Activated CD4-positive, alpha-beta memory T cell treated with anti-CD3 and anti-CD28 coated beads, Interleukin-2, amount 10 ng/mL, durations not matched to agents 7 days and 5 days (primary cell): ENCODE data around the gene AKAP17A. TPM values are rescaled to one million over a fixed set of nuclear protein-coding genes. Genes with fewer than 3 reads are reported as not detected.
"Not testable (repeated sequence)": the region's sequence is repeated elsewhere in the genome, so short reads cannot be mapped to it uniquely, and the experiment has no call there.

ENCODE experiments used
- CTCF ChIA-PET: fragments of 350-600 bp; sonication (Branson Sonifier 250); formaldehyde crosslinking; loops from one replicate; lab custom pipeline; 2021; ENCODE audit warnings: antibody characterized with exemption, inconsistent platforms; lab: Charles Lee
- POLR2A ChIA-PET: fragments of 350-600 bp; sonication (Branson Sonifier 250); formaldehyde crosslinking; loops from one replicate; lab custom pipeline; 2021; ENCODE audit warnings: antibody characterized with exemption; lab: Charles Lee
- DNase-seq: peaks from one replicate; pipeline ENCODE4 v3.0.0-alpha.2; 2020
- H3K27ac Mint-ChIP-seq: one replicate; pipeline ENCODE4 v1.8.0; 2021; ENCODE audit warnings: mild to moderate bottlenecking, mixed read lengths
- H3K27me3 Mint-ChIP-seq: one replicate; pipeline ENCODE4 v1.8.0; 2021; ENCODE audit warnings: mixed read lengths
- H3K36me3 Mint-ChIP-seq: one replicate; pipeline ENCODE4 v1.8.0; 2021; ENCODE audit warnings: low read depth, mixed read lengths
- H3K4me1 Mint-ChIP-seq: one replicate; pipeline ENCODE4 v1.8.0; 2021; ENCODE audit warnings: mixed read lengths
- H3K4me3 Mint-ChIP-seq: one replicate; pipeline ENCODE4 v1.8.0; 2021; ENCODE audit warnings: mild to moderate bottlenecking, mixed read lengths
- H3K9me3 Mint-ChIP-seq: one replicate; pipeline ENCODE4 v1.8.0; 2021; ENCODE audit warnings: mixed read lengths
- total RNA-seq, 2 experiments: library from RNA; stranded (reverse); gene quantifications; one replicate each; pipeline ENCODE4 v1.2.3, GENCODE V29; 2021

Gene AKAP17A
- total RNA-seq, 2 experiments from 2014 or later = 88.5 to 89.5 TPM

- ChIA-PET CTCF (no interaction called here), POLR2A (no interaction called here)
- H3K9me3 Mint-ChIP-seq = peaks cover 4% of the 10 kb centered on the region
- no peaks in the 10 kb centered on the region for H3K27me3 Mint-ChIP-seq
- no peak for DNase-seq
- H3K36me3 Mint-ChIP-seq = peaks cover 11% of the 10 kb centered on the region
- no peak overlapping the region for H3K4me3 Mint-ChIP-seq
- peaks cover 51% of the 10 kb centered on the region for H3K4me1 Mint-ChIP-seq
- peak overlapping the region; percentile 54 for H3K27ac Mint-ChIP-seq
Observed at GRCh38 chrX:1564750-1565683, 26.4 kb upstream of the AKAP17A start.

- H3K4me1 Mint-ChIP-seq = peaks cover 26% of the 10 kb centered on the region
- H3K4me3 Mint-ChIP-seq, POLR2A ChIA-PET, H3K27ac Mint-ChIP-seq, H3K27me3 Mint-ChIP-seq, H3K9me3 Mint-ChIP-seq, CTCF ChIA-PET, H3K36me3 Mint-ChIP-seq: not testable (repeated sequence)
- DNase-seq = peak; percentile 6
Observed at GRCh38 chrX:1574181-1574580, 17.2 kb upstream of the AKAP17A start.

- CTCF ChIA-PET = no interaction called here
- Mint-ChIP-seq H3K27me3 (no peaks in the 10 kb centered on the region), H3K36me3 (peaks cover 4% of the 10 kb centered on the region), H3K4me1 (peaks cover 20% of the 10 kb centered on the region), H3K4me3 (no peak overlapping the region), H3K9me3 (no peaks in the 10 kb centered on the region), H3K27ac (no peak overlapping the region)
- DNase-seq = peak; percentile 16
- POLR2A ChIA-PET = no interaction called here
Observed at GRCh38 chrX:1576201-1576992, 15.0 kb upstream of the AKAP17A start.

GRCh38 chrX:1577845-1578244 is 13.6 kb upstream of the AKAP17A start:
- CTCF ChIA-PET = no interaction called here
- POLR2A ChIA-PET = no interaction called here
- no peaks in the 10 kb centered on the region for H3K27me3 Mint-ChIP-seq
- H3K4me1 Mint-ChIP-seq = peaks cover 23% of the 10 kb centered on the region
- peaks cover 4% of the 10 kb centered on the region for H3K36me3 Mint-ChIP-seq
- DNase-seq = no peak
- H3K9me3 Mint-ChIP-seq = no peaks in the 10 kb centered on the region
- no peak overlapping the region for H3K27ac Mint-ChIP-seq
- no peak overlapping the region for H3K4me3 Mint-ChIP-seq

GRCh38 chrX:1578511-1579173 is 12.8 kb upstream of the AKAP17A start:
- CTCF ChIA-PET = no interaction called here
- H3K9me3 Mint-ChIP-seq = no peaks in the 10 kb centered on the region
- POLR2A ChIA-PET = no interaction called here
- no peak overlapping the region for H3K27ac Mint-ChIP-seq
- peaks cover 2% of the 10 kb centered on the region for H3K36me3 Mint-ChIP-seq
- peaks cover 31% of the 10 kb centered on the region for H3K4me1 Mint-ChIP-seq
- no peaks in the 10 kb centered on the region for H3K27me3 Mint-ChIP-seq
- peak; percentile 15 for DNase-seq
- H3K4me3 Mint-ChIP-seq = no peak overlapping the region

- H3K9me3 Mint-ChIP-seq = no peaks in the 10 kb centered on the region
- POLR2A ChIA-PET = no interaction called here
- no peaks in the 10 kb centered on the region for H3K27me3 Mint-ChIP-seq
- H3K27ac Mint-ChIP-seq = peak overlapping the region; percentile 33
- peak; percentile 86 for DNase-seq
- CTCF ChIA-PET = no interaction called here
- peak overlapping the region; percentile 51 for H3K4me3 Mint-ChIP-seq
- H3K4me1 Mint-ChIP-seq = peaks cover 43% of the 10 kb centered on the region
- no peaks in the 10 kb centered on the region for H3K36me3 Mint-ChIP-seq
Observed at GRCh38 chrX:1581132-1581531, 10.3 kb upstream of the AKAP17A start.

GRCh38 chrX:1582686-1583437 is 8.5 kb upstream of the AKAP17A start:
- Mint-ChIP-seq H3K4me3 (peak overlapping the region; percentile 58), H3K9me3 (no peaks in the 10 kb centered on the region), H3K36me3 (no peaks in the 10 kb centered on the region), H3K27ac (peak overlapping the region; percentile 85), H3K27me3 (no peaks in the 10 kb centered on the region), H3K4me1 (peaks cover 48% of the 10 kb centered on the region)
- POLR2A ChIA-PET = no interaction called here
- CTCF ChIA-PET = no interaction called here
- peak; percentile 90 for DNase-seq

- Mint-ChIP-seq H3K36me3 (no peaks in the 10 kb centered on the region), H3K9me3 (no peaks in the 10 kb centered on the region), H3K4me3 (no peak overlapping the region), H3K27me3 (no peaks in the 10 kb centered on the region), H3K4me1 (peaks cover 52% of the 10 kb centered on the region), H3K27ac (no peak overlapping the region)
- POLR2A ChIA-PET = no interaction called here
- peak; percentile 14 for DNase-seq
- CTCF ChIA-PET = no interaction called here
Observed at GRCh38 chrX:1584237-1585011, 7.0 kb upstream of the AKAP17A start.

- CTCF ChIA-PET = no interaction called here
- peak overlapping the region; percentile 40 for H3K27ac Mint-ChIP-seq
- no peaks in the 10 kb centered on the region for H3K9me3 Mint-ChIP-seq
- no peaks in the 10 kb centered on the region for H3K27me3 Mint-ChIP-seq
- POLR2A ChIA-PET = no interaction called here
- peaks cover 3% of the 10 kb centered on the region for H3K36me3 Mint-ChIP-seq
- H3K4me1 Mint-ChIP-seq = peaks cover 39% of the 10 kb centered on the region
- peak; percentile 15 for DNase-seq
- H3K4me3 Mint-ChIP-seq = no peak overlapping the region
Observed at GRCh38 chrX:1587161-1587560, 4.2 kb upstream of the AKAP17A start.

GRCh38 chrX:1589356-1590130 is 1.9 kb upstream of the AKAP17A start:
- ChIA-PET POLR2A (no interaction called here), CTCF (no interaction called here)
- peaks cover 22% of the 10 kb centered on the region for H3K36me3 Mint-ChIP-seq
- DNase-seq = peak; percentile 18
- H3K4me3 Mint-ChIP-seq = no peak overlapping the region
- H3K4me1 Mint-ChIP-seq = peaks cover 35% of the 10 kb centered on the region
- no peaks in the 10 kb centered on the region for H3K27me3 Mint-ChIP-seq
- H3K9me3 Mint-ChIP-seq = no peaks in the 10 kb centered on the region
- H3K27ac Mint-ChIP-seq = peak overlapping the region; percentile 58

GRCh38 chrX:1591863-1592469 is 562 bp downstream of the AKAP17A start:
- no peaks in the 10 kb centered on the region for H3K9me3 Mint-ChIP-seq
- ChIA-PET CTCF (no interaction called here), POLR2A (no interaction called here)
- H3K4me1 Mint-ChIP-seq = peaks cover 44% of the 10 kb centered on the region
- H3K36me3 Mint-ChIP-seq = peaks cover 41% of the 10 kb centered on the region
- H3K27me3 Mint-ChIP-seq = no peaks in the 10 kb centered on the region
- DNase-seq = no peak
- H3K27ac Mint-ChIP-seq = peak overlapping the region; percentile 85
- H3K4me3 Mint-ChIP-seq = peak overlapping the region; percentile 88
